SK-N-MC (cell line): ENCODE results near the gene ARAP2.

Experiments used
- EZH2 ChIP-seq: fragments of 200-600 bp; sonication (generic); IDR thresholded peaks from one replicate; pipeline ENCODE4 v1.6.1; 2017; ENCODE audit warnings: antibody characterized with exemption
- POLR2AphosphoS5 ChIP-seq: IDR thresholded peaks from 2 replicates; pipeline ENCODE4 v1.6.1; 2012; ENCODE audit warnings: mild to moderate bottlenecking, low read depth, low read length, borderline replicate concordance

- TF ChIP-seq EZH2 (no peak), POLR2AphosphoS5 (no peak)
These were observed 161.5 kb downstream of the ARAP2 start for GRCh38 chr4:36082817-36083216.
